Stimulated activated CD8-positive, alpha-beta memory T cell treated with anti-CD3 and anti-CD28 coated beads, Interleukin-15, amount 100 ng/mL, for 24 hours (primary cell): ENCODE results near the gene TIA1.
"Not testable (repeated sequence)": the region's sequence is repeated elsewhere in the genome, so short reads cannot be mapped to it uniquely, and the experiment has no call there.

Experiments used
- DNase-seq: peaks from one replicate; pipeline ENCODE4 v3.0.0-alpha.2; 2020; ENCODE audit warnings: low read depth

TIA1 gene, protein sequence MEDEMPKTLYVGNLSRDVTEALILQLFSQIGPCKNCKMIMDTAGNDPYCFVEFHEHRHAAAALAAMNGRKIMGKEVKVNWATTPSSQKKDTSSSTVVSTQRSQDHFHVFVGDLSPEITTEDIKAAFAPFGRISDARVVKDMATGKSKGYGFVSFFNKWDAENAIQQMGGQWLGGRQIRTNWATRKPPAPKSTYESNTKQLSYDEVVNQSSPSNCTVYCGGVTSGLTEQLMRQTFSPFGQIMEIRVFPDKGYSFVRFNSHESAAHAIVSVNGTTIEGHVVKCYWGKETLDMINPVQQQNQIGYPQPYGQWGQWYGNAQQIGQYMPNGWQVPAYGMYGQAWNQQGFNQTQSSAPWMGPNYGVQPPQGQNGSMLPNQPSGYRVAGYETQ

DNA sequence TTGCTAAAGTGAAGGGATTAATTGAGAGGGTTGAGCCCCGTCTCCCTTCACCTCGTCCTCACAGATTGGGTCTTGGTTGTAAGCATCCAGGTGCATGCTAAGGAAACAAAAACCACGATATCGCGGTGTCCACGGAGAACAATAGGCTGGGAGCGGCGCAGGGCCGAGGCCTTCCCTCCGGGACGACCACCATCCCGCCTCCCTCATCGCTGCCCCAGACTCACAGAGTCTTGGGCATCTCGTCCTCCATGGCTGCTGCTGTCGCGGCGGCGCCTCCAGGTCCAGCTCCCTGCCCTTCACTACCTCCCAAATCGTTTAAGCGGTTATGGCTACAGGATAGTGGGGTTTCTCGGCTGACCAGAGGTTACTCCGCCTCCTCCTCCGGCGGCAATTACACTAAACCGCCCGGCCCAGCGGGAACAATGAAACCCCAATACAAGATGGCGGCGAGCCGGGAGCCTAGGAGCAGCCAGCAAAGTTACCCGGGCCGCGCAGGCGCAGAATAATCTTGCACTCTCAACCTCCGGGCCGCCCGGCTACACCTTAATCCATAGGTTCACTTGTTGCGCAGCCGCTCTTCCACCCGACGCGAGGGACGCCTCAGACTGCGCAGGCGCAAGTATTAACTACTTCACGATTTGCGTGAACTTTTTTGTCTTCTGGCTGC is at the start of gene TIA1:
Gene TIA1, minus strand, starts transcription at position 448 of the 667 bp plus-strand sequence. Its CDS starts 198 bp downstream, at position 250.
- DNase-seq = peak; percentile 90

DNA sequence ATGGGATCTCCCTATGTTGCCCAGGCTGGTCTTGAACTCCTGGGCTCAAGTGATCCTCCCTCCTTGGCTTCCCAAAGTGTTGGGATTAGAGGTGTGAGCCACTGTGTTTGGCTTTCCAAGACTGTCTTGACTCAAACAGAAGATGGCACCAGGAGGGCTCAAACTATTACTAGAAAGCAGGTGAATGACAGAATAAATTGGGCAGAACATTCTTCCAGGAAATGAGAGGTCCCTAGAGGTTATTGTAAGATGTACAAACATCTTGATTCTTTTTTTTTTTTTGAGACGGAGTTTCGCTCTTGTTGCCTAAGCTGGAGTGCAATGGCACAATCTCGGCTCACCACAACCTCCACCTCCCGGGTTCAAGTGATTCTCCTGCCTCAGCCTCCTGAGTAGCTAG is 49.4 kb upstream of the TIA1 start:
- not testable (repeated sequence) for DNase-seq

DNA sequence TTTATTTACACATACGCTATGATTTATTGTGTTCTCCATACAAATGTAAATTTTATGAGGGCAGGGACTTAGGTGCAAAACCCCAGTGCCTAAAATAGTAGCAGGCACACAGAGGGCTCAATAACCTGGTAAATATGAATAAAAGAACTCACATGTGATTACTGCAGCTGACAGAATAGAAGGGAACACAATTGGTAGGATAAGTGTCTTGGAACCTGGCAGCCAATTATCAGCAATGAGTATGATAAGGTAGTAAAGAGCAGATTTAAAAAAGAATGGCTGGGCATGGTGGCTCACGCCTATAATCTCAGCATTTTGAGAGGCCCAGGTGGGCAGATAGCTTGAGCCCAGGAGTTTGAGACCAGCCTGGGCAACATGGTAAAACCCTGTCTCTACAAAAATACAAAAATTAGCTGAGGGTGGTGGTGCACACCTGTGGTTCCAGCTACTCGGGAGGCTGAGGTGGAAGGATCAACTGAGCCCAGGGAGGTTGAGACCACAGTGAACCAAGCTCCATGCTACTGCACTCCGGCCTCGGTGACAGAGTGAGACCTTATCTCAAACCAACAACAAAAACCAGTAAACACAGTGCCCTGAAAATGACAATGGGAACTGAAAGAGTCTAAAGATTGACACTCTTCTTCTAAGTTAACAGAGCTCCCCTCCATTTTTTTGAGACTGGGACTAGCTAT is 35.2 kb upstream of the TIA1 start:
- no peak for DNase-seq

DNA sequence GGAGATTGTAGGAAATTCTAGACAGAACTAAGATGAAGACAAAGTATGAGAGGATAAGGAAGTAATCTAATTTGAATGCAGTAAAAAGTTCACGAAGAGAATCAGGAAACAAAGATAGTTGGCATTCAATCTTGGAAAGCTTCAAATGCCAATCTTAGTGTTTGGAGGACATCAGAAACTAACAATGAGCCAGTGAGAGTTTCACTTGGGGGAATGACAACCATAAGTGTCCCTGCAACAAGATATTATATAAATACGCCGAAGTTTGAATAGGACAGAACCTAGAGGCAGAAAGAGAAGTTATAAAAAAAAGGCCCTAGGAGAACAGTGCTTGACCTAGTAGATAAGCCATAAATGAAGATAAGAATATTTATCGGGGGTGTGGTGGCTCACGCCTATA is 34.0 kb upstream of the TIA1 start:
- no peak for DNase-seq

DNA sequence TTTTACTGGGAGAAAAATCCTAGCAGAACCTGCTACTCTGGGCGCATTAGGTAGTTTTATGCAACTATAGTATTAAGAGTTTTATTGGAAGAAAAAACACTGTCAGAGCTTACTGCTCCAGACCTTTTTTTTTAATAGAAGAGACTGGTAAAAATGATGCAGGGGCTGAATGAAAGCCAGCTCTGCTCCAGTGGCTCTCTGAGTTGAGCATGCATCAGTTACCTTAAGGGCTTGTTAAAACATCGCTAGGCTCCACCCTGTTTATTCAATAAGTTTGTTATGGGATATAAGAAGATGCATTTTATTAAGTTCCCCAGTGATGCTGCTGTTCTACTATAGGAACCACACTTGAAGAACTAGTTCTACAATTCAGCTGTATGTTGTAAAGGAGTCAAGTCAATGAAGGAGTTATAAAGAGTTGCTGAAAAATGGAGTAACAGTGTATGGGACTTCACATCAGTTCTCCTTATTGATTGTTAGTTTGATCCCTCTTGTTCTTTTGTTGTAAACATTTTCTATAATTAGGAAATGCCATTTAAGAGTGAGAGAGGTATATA is 31.9 kb upstream of the TIA1 start:
- no peak for DNase-seq

DNA sequence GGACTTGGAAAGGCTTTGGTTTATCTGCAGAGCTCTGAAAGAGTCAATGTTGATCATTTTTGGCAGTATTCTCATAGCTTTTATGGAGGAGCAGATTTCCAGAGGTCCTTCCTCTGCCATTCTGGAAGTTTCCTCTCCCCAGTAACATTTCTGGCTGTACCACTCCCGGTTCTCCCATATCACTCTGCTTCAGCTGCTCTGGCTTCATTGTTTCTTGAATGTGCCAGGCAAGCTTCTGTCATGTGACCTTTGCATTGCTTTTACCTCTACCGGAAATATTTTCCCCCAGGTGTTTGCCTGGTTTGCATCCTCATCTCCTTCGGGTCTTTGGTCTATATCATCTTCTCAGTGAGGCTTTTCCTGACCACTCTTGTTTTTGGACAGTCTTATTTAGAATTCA is 21.9 kb upstream of the TIA1 start:
- no peak for DNase-seq

DNA sequence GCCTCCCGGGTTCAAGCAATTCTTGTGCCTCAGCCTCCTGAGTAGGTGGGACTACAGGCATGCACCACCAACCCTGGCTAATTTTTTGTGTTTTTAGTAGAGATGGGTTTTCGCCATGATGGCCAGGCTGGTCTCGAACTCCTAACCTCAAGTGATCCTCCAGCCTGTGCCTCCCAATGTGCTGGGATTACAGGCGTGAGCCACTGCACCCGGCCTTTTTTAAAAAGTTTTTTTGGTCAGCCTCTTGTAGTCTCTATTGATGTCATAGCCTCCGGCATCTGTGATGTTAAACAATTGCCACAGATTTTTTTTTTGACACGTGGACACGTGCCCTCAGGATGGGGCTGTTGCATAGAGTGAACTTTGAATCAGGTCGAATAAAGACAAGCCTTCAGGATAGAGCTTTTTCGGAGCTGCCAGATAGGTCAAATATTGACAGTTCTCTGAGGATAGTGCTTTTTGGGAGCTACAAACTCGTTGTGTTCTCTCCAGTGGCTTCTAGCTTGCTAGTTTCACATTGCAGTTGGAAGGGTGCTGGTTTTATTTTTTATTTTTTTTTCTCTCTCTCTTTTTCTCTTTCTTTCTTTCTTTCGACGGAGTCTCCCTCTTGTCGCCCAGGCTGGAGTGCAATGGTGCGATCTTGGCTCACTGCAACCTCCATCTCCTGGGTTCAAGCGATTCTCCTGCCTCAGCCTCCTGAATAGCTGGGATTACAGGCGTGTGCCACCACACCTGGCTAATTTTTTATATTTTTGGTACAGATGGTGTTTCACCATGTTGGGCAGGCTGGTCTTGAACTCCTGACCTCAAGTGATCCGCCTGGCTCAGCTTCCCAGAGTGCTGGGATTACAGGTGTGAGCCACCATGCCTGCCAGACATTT is 21.2 kb upstream of the TIA1 start:
- DNase-seq = not testable (repeated sequence)

DNA sequence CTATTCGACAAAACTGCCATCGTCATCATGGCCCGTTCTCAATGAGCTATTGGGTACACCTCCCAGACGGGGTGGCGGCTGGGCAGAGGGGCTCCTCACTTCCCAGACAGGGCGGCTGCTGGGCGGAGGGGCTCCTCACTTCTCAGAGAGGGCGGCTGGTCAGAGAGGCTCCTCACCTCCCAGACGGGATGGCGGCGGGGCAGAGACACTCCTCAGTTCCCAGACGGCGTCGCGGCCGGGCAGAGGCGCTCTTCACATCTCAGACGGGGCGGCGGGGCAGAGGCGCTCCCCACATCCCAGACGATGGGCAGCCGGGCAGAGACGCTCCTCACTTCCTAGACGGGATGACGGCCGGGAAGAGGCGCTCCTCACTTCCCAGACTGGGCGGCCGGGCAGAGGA is 18.5 kb upstream of the TIA1 start:
- DNase-seq = not testable (repeated sequence)

DNA sequence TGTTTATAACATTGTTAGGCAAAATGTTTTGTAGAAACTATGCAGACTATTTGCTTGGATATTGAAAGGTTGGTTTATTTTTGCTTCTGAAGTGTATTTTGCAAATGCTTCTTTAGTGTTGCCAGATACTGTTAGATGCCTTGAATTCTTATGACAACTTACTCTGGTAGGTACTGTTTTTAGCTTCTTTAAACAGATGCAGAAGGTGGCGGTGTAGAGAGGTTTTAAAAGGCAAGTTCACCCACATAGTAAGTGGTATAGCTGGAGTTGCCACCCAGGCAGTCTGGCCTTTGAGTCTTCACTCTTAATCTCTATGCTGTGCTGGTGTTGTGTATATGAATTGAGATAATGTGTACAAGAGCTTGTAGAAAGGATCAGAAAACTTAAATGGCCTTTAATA is 13.1 kb upstream of the TIA1 start:
- DNase-seq = no peak

DNA sequence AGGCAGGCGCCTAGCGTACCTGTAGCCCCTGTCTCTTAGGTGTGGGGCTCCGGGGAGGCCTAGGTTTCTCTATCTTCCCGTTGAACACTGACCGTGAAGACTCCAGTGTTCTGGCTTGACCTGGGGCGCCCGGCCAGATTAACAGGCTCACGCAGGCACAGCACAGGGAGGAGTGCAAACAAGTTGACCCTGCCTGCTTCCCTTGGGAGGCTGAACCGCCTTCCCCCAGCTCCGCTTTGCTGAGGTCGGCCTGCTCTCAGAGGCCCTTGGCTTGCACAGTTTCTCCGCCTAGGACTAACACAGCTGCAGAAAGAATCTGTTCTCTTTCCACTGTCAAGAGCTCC is 10.1 kb upstream of the TIA1 start:
- DNase-seq = no peak

DNA sequence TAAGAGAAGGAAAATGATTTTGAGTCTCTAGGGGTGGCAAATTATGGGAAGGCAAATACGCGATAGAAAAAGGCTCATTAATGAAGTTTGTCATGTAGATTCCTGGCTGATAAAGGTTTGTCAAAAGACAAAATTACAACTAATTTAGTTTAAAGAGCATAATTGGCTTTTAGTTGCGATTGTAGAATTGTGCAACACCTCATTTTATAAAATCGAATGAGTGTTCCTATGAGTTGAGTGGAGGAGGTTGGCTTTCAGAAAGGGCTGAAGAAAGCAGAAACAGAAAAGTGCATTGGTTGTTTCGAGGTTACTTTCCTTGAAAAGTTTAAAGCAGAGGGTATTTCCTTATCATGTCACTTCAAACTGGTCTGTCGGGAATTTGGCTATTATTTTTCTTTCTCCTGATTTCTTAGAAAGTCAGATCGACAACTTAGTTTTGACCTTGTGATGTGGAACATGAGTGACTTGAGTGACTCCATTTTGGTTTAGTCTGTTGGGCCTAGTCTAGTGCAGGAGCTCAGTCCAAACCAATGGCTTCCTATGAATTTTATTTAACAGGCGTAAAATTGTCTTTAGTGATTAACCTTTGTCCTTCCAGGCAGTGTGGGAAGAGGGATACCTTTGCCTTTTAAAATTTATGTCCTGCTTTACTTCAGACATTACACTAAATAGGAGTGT is 7.3 kb upstream of the TIA1 start:
- DNase-seq = no peak

DNA sequence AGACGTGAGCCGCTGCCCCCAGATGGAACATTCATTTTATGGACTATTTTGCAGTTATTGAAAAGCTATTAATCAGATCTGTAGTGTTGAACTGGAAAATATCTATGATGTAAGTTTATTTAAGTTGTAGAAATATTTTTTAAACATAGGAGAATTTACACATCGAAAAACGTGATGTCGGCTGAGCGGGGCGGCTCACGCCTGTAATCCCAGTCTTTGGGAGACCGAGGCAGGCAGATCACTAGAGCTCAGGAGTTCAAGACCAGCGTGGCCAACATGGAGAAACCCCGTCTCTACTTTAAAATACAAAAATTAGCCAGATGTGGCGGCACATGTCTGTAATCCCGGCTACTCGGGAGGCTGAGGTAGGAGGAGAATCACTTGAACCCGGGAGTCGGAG is 2.0 kb upstream of the TIA1 start:
- no peak for DNase-seq

DNA sequence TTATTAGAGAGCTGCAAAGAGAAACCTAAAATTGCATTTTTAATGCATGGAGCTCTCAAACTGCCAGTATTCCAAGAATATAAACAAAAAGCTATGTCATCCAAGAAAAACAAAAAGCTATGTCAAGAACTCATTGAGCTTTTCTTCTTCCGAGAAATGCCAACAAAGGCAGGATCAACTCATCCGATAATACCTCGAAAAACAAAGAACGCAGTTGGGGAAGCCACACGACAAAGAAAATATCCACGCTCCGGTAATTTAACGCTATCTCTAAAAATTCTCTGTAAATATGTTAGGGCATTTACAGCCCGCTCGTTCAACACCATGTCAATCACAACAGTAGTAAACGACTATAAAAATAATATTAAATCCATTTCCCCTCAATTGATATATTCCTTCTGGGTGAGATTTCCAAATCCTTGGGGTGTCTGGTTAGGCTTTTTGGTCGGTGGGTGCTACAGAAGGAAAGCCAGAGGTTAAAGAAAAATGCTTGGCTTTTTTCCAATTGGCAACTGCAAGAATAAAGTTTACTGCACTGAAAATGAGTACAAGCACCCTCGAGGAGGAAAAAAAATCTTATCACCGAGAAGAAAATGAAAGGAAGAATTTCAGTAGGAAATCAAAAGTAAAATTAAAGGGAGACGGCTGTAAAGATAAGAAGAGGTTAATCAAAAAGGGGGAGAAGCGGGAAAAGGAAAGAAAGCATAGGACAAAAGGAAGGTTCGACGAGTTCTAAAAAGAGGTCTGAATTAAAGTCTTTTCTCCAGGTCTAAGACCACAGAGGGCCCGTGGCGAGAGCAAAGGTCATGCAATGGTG is 856 bp downstream of the TIA1 start:
- no peak for DNase-seq

DNA sequence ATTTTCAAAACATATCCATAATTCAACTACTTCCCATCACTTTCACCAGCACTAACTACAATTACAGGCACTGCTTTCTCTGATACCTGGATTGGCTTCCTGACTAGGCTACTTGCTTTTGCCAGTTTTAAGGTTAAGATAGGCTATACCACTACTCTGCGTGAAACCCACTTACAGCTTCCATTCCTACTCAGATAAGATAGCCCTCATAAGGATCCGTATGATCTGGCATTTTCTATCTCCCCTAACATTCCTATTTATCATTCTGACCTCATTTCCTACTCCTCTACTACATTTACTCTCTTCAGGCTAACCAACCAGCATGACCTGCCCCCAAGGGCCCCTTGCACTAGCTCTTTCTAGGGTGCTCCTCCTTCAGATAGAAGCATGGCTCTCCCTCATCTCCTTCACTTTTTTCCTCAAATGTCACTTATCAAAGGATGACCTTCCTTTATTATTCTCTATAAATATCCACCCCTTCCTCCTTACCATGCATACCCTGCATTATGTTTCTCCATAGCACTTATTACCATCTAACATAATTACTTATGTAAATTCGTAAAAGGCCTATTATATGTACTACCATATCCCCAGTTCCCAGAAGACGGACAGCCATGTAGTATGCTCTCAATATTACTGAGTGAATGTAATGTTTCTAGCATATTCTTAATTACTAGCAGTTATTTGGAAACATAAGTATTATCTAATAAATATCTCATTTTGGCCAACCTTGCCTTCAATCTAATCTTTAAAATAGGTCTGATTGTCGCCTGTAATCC is 4.4 kb downstream of the TIA1 start:
- no peak for DNase-seq

DNA sequence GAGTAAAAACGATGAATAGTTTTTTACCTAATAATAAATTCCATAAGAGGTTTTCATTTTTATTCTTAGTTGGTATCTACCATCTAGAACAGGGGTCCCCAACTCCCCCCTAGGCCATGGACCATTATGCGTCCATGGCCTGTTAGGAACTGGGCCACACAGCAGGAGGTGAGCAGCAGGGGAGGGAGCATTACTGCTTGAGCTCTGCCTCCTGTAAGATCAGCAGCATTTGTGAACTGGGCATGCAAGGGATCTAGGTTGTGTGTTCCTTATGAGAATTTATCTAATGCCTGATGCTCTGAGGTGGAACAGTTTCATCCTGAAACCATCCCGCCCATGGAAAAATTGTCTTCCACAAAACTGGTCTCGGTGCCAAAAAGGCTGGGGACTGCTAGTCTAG is 5.9 kb downstream of the TIA1 start:
- DNase-seq = no peak

DNA sequence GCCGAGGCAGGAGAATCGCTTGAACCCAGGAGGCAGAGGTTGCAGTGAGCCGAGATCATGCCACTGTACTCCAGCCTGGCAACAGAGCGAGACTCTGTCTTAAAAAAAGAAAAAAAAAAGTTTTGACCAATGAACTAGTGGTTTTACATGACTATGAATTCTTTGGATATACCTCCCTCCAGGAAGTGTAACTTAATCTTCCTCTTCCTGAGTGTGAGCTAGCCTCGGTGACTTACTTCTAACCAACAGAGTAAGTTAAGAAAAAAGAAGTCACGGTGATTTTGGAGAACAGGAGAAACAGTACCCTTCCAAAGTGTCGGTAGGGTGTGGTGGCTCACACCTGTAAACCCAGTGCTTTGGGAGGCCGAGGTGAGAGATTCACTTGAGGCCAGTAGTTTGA is 7.1 kb downstream of the TIA1 start:
- no peak for DNase-seq

DNA sequence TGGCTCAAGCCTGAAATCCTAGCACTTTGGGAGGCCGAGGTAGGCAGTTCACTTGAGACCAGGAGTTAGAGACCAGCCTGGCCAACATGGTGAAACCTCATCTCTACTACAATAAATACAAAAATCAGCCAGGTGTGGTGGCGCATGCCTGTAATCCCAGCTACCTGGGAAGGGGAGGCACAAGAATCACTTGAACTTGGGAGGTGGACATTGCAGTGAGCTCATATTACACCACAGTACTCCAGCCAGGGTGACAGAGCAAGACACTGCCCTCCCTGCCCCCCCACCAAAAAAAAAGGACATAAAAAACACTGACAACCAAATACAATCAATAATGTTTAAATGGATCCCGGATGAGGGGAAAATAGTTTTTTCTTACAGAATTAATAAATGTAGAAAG is 7.8 kb downstream of the TIA1 start:
- DNase-seq = no peak

DNA sequence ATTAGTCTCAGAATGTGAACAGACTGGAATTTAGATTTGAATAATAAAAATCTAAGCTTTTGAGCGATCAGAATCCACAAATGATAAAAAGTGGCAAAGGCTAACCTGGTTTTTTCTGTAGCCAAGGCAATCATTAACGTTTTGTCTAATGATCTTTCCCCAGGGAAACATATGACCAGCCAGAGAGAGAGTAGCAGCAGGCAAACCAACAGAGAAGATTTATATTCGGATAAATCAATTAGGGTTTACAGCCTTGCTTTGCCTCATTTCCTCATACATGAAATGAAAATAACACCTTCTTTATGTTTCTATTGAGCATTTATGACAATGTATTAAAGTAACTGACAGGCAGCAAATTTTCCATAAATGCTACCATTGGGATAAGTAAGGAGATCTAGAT is 14.5 kb downstream of the TIA1 start:
- no peak for DNase-seq

DNA sequence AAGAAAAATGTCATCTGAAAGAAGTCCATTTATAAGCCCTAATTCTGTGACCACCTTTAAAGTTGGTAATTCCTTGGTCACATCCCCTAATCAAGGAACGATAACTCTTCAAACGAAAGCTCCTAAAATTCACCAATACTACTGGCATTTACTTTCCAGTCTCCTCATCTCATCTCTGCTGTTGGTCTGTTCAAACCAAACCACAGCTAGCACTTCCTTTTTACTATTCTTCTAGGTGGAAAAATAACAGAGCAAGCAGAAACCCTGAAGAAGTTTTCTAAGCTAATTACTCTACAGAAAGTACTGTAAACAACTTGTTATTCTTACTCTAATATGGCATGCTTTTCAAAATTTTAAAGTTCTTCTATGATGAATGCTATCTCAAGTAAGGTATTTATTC is 21.6 kb downstream of the TIA1 start:
- DNase-seq = no peak

DNA sequence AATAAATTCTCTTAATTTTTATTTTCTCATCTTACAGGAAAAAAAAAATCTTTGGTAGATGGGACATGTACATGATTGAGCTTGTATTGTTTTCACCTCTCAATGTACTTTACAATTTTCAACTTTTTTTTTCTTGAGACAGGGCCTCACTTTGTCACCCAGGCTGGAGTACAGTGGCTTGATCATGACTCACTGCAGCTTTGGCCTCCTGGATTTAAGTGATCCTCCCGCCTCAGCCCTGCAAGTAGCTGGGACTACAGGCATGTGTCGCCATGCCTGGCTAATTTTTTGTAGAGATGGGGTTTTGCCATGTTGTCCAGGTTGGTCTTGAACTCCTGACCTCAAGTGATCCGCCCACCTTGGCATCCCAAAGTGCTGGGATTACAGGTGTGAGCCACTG is 25.1 kb downstream of the TIA1 start:
- DNase-seq = not testable (repeated sequence)
